H9 (cell line): ENCODE measurements around the gene GAD1. TPM values are rescaled to one million over a fixed set of nuclear protein-coding genes. Genes with fewer than 3 reads are reported as not detected.

Source experiments
- DNase-seq: peaks from one replicate; pipeline ENCODE4 v3.0.0-alpha.2; 2017
- H2AFZ ChIP-seq: one replicate; pipeline ENCODE4 v1.6.1; 2013; ENCODE audit warnings: mild to moderate bottlenecking, low read length, control low read depth, moderate library complexity
- H2AK5ac ChIP-seq: 2 replicates; pipeline ENCODE4 v1.6.1; 2013; ENCODE audit warnings: low read length, control low read depth, mixed read lengths; ENCODE audit not compliant: insufficient read length
- H2BK120ac ChIP-seq: one replicate; pipeline ENCODE4 v1.6.1; 2013; ENCODE audit warnings: low read depth, mild to moderate bottlenecking, low read length, control low read depth, inconsistent platforms; ENCODE audit not compliant: poor library complexity, severe bottlenecking
- H2BK12ac ChIP-seq: 2 replicates; pipeline ENCODE4 v1.6.1; 2013; ENCODE audit warnings: low read length, control low read depth, mixed read lengths, low read depth; ENCODE audit not compliant: insufficient read length
- H2BK15ac ChIP-seq: 2 replicates; pipeline ENCODE4 v1.6.1; 2013; ENCODE audit warnings: low read depth, low read length, control low read depth
- H2BK20ac ChIP-seq: one replicate; pipeline ENCODE4 v1.6.1; 2013; ENCODE audit warnings: low read depth, mild to moderate bottlenecking, low read length, control low read depth, inconsistent platforms; ENCODE audit not compliant: poor library complexity, severe bottlenecking
- H2BK5ac ChIP-seq: 2 replicates; pipeline ENCODE4 v1.6.1; 2013; ENCODE audit warnings: low read length, control low read depth, mixed read lengths; ENCODE audit not compliant: insufficient read length
- H3K14ac ChIP-seq: 2 replicates; pipeline ENCODE4 v1.6.1; 2013; ENCODE audit warnings: low read length, control low read depth; ENCODE audit not compliant: insufficient read depth
- H3K18ac ChIP-seq: 2 replicates; pipeline ENCODE4 v1.6.1; 2013; ENCODE audit warnings: low read depth, mild to moderate bottlenecking, mixed read lengths, low read length, control low read depth; ENCODE audit not compliant: insufficient read length
- H3K23ac ChIP-seq: 2 replicates; pipeline ENCODE4 v1.6.1; 2013; ENCODE audit warnings: low read length, control low read depth, mixed read lengths, low read depth; ENCODE audit not compliant: insufficient read length
- H3K23me2 ChIP-seq: 2 replicates; pipeline ENCODE4 v1.6.1; 2013; ENCODE audit warnings: low read depth, mild to moderate bottlenecking, mixed read lengths, low read length, control low read depth; ENCODE audit not compliant: insufficient read length, poor library complexity, severe bottlenecking
- H3K27ac ChIP-seq: 2 replicates; pipeline ENCODE4 v1.5.1; 2013; ENCODE audit warnings: low read length, control low read depth, mixed read lengths, low read depth; ENCODE audit not compliant: insufficient read length
- H3K27me3 ChIP-seq: 2 replicates; pipeline ENCODE4 v1.6.1; 2013; ENCODE audit warnings: low read length, control low read depth, inconsistent platforms; ENCODE audit not compliant: insufficient read depth
- H3K4ac ChIP-seq: 2 replicates; pipeline ENCODE4 v1.6.1; 2013; ENCODE audit warnings: low read depth, mild to moderate bottlenecking, control low read depth, inconsistent platforms, low read length, moderate library complexity
- H3K4me1 ChIP-seq: 2 replicates; pipeline ENCODE4 v1.6.1; 2013; ENCODE audit warnings: low read length, control low read depth, inconsistent platforms; ENCODE audit not compliant: insufficient read depth
- H3K4me2 ChIP-seq: 2 replicates; pipeline ENCODE4 v1.6.1; 2013; ENCODE audit warnings: low read length, control low read depth, mixed read lengths; ENCODE audit not compliant: insufficient read length, insufficient read depth
- H3K56ac ChIP-seq: 2 replicates; pipeline ENCODE4 v1.6.1; 2013; ENCODE audit warnings: low read depth, mild to moderate bottlenecking, mixed read lengths, low read length, control low read depth; ENCODE audit not compliant: insufficient read length
- H3K79me1 ChIP-seq: 2 replicates; pipeline ENCODE4 v1.6.1; 2013; ENCODE audit warnings: low read depth, mild to moderate bottlenecking, moderate library complexity, low read length, control low read depth, inconsistent platforms; ENCODE audit not compliant: insufficient read depth, poor library complexity, severe bottlenecking
- H3K79me2 ChIP-seq: 2 replicates; pipeline ENCODE4 v1.6.1; 2013; ENCODE audit warnings: low read length, control low read depth, inconsistent platforms; ENCODE audit not compliant: insufficient read depth
- H3K9ac ChIP-seq: 2 replicates; pipeline ENCODE4 v1.6.1; 2013; ENCODE audit warnings: low read length, control low read depth, mixed read lengths; ENCODE audit not compliant: insufficient read length; ENCODE audit errors: extremely low read depth
- H3K9me3 ChIP-seq: one replicate; pipeline ENCODE4 v1.6.1; 2013; ENCODE audit warnings: low read depth, low read length, inconsistent platforms; ENCODE audit not compliant: control insufficient read depth
- H3T11ph ChIP-seq: one replicate; pipeline ENCODE4 v1.6.1; 2013; ENCODE audit warnings: mild to moderate bottlenecking, low read length, control low read depth, inconsistent platforms
- H4K20me1 ChIP-seq: one replicate; pipeline ENCODE4 v1.6.1; 2013; ENCODE audit not compliant: control insufficient read depth, insufficient read length, insufficient read depth
- H4K5ac ChIP-seq: 2 replicates; pipeline ENCODE4 v1.6.1; 2013; ENCODE audit warnings: low read depth, mild to moderate bottlenecking, mixed read lengths, low read length, control low read depth; ENCODE audit not compliant: insufficient read length
- H4K8ac ChIP-seq: replicated peaks from 2 replicates; pipeline ENCODE4 v1.6.1; 2013; ENCODE audit warnings: low read length, control low read depth, mixed read lengths, low read depth; ENCODE audit not compliant: insufficient read length
- H4K91ac ChIP-seq: 2 replicates; pipeline ENCODE4 v1.6.1; 2013; ENCODE audit warnings: low read depth, mild to moderate bottlenecking, moderate library complexity, mixed read lengths, low read length, control low read depth; ENCODE audit not compliant: insufficient read length
- H3K27ac Mint-ChIP-seq, 3 experiments: 2 replicates in 2 of 3; 3 replicates in 1 of 3; pipeline ENCODE4 v1.8.0; 2020 to 2021; ENCODE audit warnings: mixed read lengths in 3 of 3, mild to moderate bottlenecking in 1 of 3, moderate library complexity in 1 of 3
- H3K27me3 Mint-ChIP-seq: 2 replicates; pipeline ENCODE4 v1.8.0; 2021; ENCODE audit warnings: low read depth, mild to moderate bottlenecking, moderate library complexity, mixed read lengths
- H3K36me3 Mint-ChIP-seq, 3 experiments: 2 replicates in 2 of 3; 3 replicates in 1 of 3; pipeline ENCODE4 v1.8.0; 2020 to 2021; ENCODE audit warnings: low read depth in 3 of 3, mixed read lengths in 3 of 3; ENCODE audit not compliant: insufficient read depth in 1 of 3
- H3K4me1 Mint-ChIP-seq, 2 experiments: 2 replicates each; pipeline ENCODE4 v1.8.0; 2020; ENCODE audit warnings: mixed read lengths in 2 of 2
- H3K4me3 Mint-ChIP-seq, 2 experiments: 2 replicates in 1 of 2; 3 replicates in 1 of 2; pipeline ENCODE4 v1.8.0; 2020 to 2021; ENCODE audit warnings: mild to moderate bottlenecking in 2 of 2, mixed read lengths in 2 of 2, moderate library complexity in 1 of 2
- H3K9me3 Mint-ChIP-seq, 2 experiments: 2 replicates in 1 of 2; 3 replicates in 1 of 2; pipeline ENCODE4 v1.8.0; 2020; ENCODE audit warnings: mild to moderate bottlenecking in 2 of 2, mixed read lengths in 2 of 2, moderate library complexity in 1 of 2
- CTCF ChIP-seq: fragments of 200-600 bp; sonication (generic); conservative IDR thresholded peaks from 3 replicates; pipeline ENCODE4 v1.8.0; 2021; ENCODE audit warnings: antibody characterized with exemption, mild to moderate bottlenecking
- WGBS: extraction: QIAGEN DNeasy Blood & Tissue Kit; methylation state at CpG from one replicate; pipeline ENCODE4 v1.1.7; 2013; ENCODE audit warnings: missing lambda C conversion rate, low lambda C conversion rate, mixed read lengths; ENCODE audit not compliant: insufficient read length; ENCODE audit errors: extremely low coverage; 5-methylcytosine and 5-hydroxymethylcytosine counted together
- total RNA-seq: library from RNA; stranded (reverse); gene quantifications from 2 replicates; pipeline ENCODE4 v1.2.1, GENCODE V29; 2021

The GAD1 gene
- total RNA-seq, 1 experiment from 2014 or later, result 1.8 TPM

DNA sequence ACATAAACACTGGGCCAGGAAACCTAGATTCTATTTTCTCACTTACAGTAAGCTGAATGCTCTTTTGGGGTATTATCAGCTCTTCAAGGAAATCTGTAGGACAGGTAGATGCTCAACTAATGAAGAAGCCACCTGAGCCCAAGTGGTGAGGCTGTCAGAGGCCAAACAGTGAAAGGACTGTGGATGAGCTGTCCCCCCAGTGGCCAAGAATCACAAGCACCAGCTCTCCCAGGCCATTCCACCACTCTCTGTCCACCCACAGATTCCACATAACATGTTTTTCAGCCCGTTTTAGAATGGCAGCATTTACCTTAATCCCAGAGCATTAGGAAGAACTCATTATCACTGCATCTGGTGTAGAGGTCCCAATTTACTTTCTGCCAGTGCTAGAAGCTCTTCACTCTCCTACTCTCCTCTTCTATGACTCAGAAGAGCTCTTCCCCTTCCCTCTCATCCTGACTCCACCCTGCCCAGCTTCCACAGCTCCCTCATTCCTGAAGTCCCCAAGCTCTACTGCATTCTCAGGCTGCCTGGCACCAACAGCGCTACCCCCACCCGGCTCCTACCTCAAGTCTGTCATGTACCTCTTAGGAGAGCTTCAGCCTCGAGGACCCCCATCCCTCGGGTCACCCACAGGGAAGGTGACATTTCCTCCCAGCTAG is 68.6 kb downstream of the GAD1 start:
- no peak overlapping the region for H3K27ac ChIP-seq
- H2AK5ac ChIP-seq, result no peak overlapping the region
- peaks cover 4 to 5% of the 10 kb centered on the region in 2 experiments for H3K4me1 Mint-ChIP-seq
- no peak overlapping the region for H2BK15ac ChIP-seq
- no peaks in the 10 kb centered on the region for H3K27me3 ChIP-seq
- H3T11ph ChIP-seq, result no peak overlapping the region
- no peaks in the 10 kb centered on the region; the same call in 1 of the 2 replicates for H3K4me1 ChIP-seq
- H3K23me2 ChIP-seq, result no peaks in the 10 kb centered on the region
- no CpG with 5 or more reads among the region's 5 CpGs for WGBS
- no peak overlapping the region for H3K9ac ChIP-seq
- no peaks in the 10 kb centered on the region for H3K9me3 Mint-ChIP-seq
- no peak overlapping the region for H4K91ac ChIP-seq
- no peak overlapping the region for H3K4me2 ChIP-seq
- no peak overlapping the region for H2BK120ac ChIP-seq
- no peak overlapping the region for H3K14ac ChIP-seq
- no peak overlapping the region for H3K23ac ChIP-seq
- no peak overlapping the region for H4K5ac ChIP-seq
- no peaks in the 10 kb centered on the region for H4K20me1 ChIP-seq
- no peak for DNase-seq
- H2BK5ac ChIP-seq, result no peak overlapping the region
- H3K9me3 ChIP-seq, result no peaks in the 10 kb centered on the region
- H3K79me1 ChIP-seq, result no peaks in the 10 kb centered on the region
- no peak overlapping the region for H3K27ac Mint-ChIP-seq
- no peak overlapping the region for H2AFZ ChIP-seq
- no peaks in the 10 kb centered on the region for H3K79me2 ChIP-seq
- TF ChIP-seq CTCF, result peak; percentile 23; the same call in 1 of the 3 replicates
- no peak overlapping the region for H4K8ac ChIP-seq
- no peaks in the 10 kb centered on the region for H3K36me3 Mint-ChIP-seq
- no peak overlapping the region for H3K4ac ChIP-seq
- H3K18ac ChIP-seq, result no peak overlapping the region
- H3K27me3 Mint-ChIP-seq, result peaks cover 9% of the 10 kb centered on the region; the same call in 1 of the 2 replicates
- H2BK12ac ChIP-seq, result no peak overlapping the region
- no peak overlapping the region for H3K56ac ChIP-seq
- H2BK20ac ChIP-seq, result no peak overlapping the region
- no peak overlapping the region for H3K4me3 Mint-ChIP-seq
